Activated CD8-positive, alpha-beta T cell treated with anti-CD3 and anti-CD28 coated beads for 36 hours (primary cell): Measurements from ENCODE around the gene CDH12. TPM values are rescaled to one million over a fixed set of nuclear protein-coding genes. Genes with fewer than 3 reads are reported as not detected.
"Not testable (repeated sequence)": the region's sequence is repeated elsewhere in the genome, so short reads cannot be mapped to it uniquely, and the experiment has no call there.

Source experiments
- ATAC-seq: fragments of 200-7000 bp; cut with Tn5 transposase; one replicate; pipeline ENCODE4 v1.10.0; 2021; ENCODE audit warnings: mild to moderate bottlenecking, moderate library complexity
- CTCF ChIA-PET: fragments of 350-600 bp; sonication (Branson Sonifier 250); formaldehyde crosslinking; loops from one replicate; lab custom pipeline; 2021; ENCODE audit warnings: antibody characterized with exemption; lab: Charles Lee
- POLR2A ChIA-PET: fragments of 350-600 bp; sonication (Branson Sonifier 250); formaldehyde crosslinking; loops from one replicate; lab custom pipeline; 2021; ENCODE audit warnings: antibody characterized with exemption; lab: Charles Lee
- DNase-seq: peaks from one replicate; pipeline ENCODE4 v3.0.0-alpha.2; 2020
- H3K27ac Mint-ChIP-seq: one replicate; pipeline ENCODE4 v1.8.0; 2021; ENCODE audit warnings: mild to moderate bottlenecking, mixed read lengths
- H3K27me3 Mint-ChIP-seq: one replicate; pipeline ENCODE4 v1.8.0; 2021; ENCODE audit warnings: mixed read lengths
- H3K36me3 Mint-ChIP-seq: one replicate; pipeline ENCODE4 v1.8.0; 2021; ENCODE audit warnings: low read depth, mixed read lengths
- H3K4me1 Mint-ChIP-seq: one replicate; pipeline ENCODE4 v1.8.0; 2021; ENCODE audit warnings: low read depth, mixed read lengths
- H3K4me3 Mint-ChIP-seq: one replicate; pipeline ENCODE4 v1.8.0; 2021; ENCODE audit warnings: mild to moderate bottlenecking, moderate library complexity, mixed read lengths
- H3K9me3 Mint-ChIP-seq: one replicate; pipeline ENCODE4 v1.8.0; 2021; ENCODE audit warnings: mixed read lengths
- CTCF ChIP-seq: fragments of 200-600 bp; IDR thresholded peaks from one replicate; pipeline ENCODE4 v1.8.0; 2022; ENCODE audit warnings: antibody characterized with exemption, mild to moderate bottlenecking
- intact Hi-C: fragments of 100-400 bp; cut with micrococcal nuclease; formaldehyde crosslinking; loops from one replicate; pipeline ENCODE4 v1.10.0; 2022
- total RNA-seq, 2 experiments: library from RNA; stranded (reverse); gene quantifications; one replicate each; pipeline ENCODE4 v1.2.3, GENCODE V29; 2021

CDH12 gene
- total RNA-seq, 2 experiments from 2014 or later, result not detected

GRCh38 chr5:22780756-22781155 lies 72.4 kb downstream of the CDH12 start:
- Mint-ChIP-seq H3K9me3 (peaks cover 10% of the 10 kb centered on the region), H3K27me3 (no peaks in the 10 kb centered on the region), H3K4me3 (no peak overlapping the region), H3K4me1 (no peaks in the 10 kb centered on the region), H3K27ac (no peak overlapping the region), H3K36me3 (no peaks in the 10 kb centered on the region)
- TF ChIP-seq CTCF, result no peak
- no peak for ATAC-seq
- ChIA-PET POLR2A (no interaction called here), CTCF (no interaction called here)
- DNase-seq, result no peak
- intact Hi-C loops, result no loop called here

GRCh38 chr5:22779499-22779898 lies 73.6 kb downstream of the CDH12 start:
- no peak for TF ChIP-seq CTCF
- no peak overlapping the region for H3K27ac Mint-ChIP-seq
- H3K4me1 Mint-ChIP-seq, result no peaks in the 10 kb centered on the region
- H3K36me3 Mint-ChIP-seq, result no peaks in the 10 kb centered on the region
- no peak overlapping the region for H3K4me3 Mint-ChIP-seq
- H3K9me3 Mint-ChIP-seq, result peaks cover 9% of the 10 kb centered on the region
- POLR2A ChIA-PET, result no interaction called here
- no peaks in the 10 kb centered on the region for H3K27me3 Mint-ChIP-seq
- CTCF ChIA-PET, result no interaction called here
- ATAC-seq (no peak), DNase-seq (no peak)
- intact Hi-C loops, result no loop called here

GRCh38 chr5:22776285-22776684 lies 76.9 kb downstream of the CDH12 start:
- intact Hi-C loops, result no loop called here
- ChIA-PET POLR2A (no interaction called here), CTCF (no interaction called here)
- Mint-ChIP-seq H3K4me1 (no peaks in the 10 kb centered on the region), H3K9me3 (peaks cover 14% of the 10 kb centered on the region), H3K36me3 (no peaks in the 10 kb centered on the region), H3K27ac (no peak overlapping the region), H3K27me3 (no peaks in the 10 kb centered on the region), H3K4me3 (no peak overlapping the region)
- no peak for TF ChIP-seq CTCF
- ATAC-seq, result no peak
- DNase-seq, result no peak

GRCh38 chr5:22774214-22774613 lies 78.9 kb downstream of the CDH12 start:
- H3K27ac Mint-ChIP-seq, CTCF ChIA-PET, H3K4me1 Mint-ChIP-seq, POLR2A ChIA-PET, intact Hi-C loops, H3K36me3 Mint-ChIP-seq, H3K27me3 Mint-ChIP-seq, ATAC-seq, DNase-seq, H3K4me3 Mint-ChIP-seq: not testable (repeated sequence)
- peaks cover 12% of the 10 kb centered on the region for H3K9me3 Mint-ChIP-seq

- TF ChIP-seq CTCF, result no peak
- intact Hi-C loops, result no loop called here
- ChIA-PET CTCF (no interaction called here), POLR2A (no interaction called here)
- no peak for ATAC-seq
- Mint-ChIP-seq H3K4me3 (no peak overlapping the region), H3K36me3 (no peaks in the 10 kb centered on the region), H3K27ac (no peak overlapping the region), H3K27me3 (no peaks in the 10 kb centered on the region), H3K4me1 (no peaks in the 10 kb centered on the region), H3K9me3 (peaks cover 4% of the 10 kb centered on the region)
- DNase-seq, result no peak
These were observed 88.4 kb downstream of the CDH12 start for GRCh38 chr5:22764736-22765135.

- TF ChIP-seq CTCF, result no peak
- no peak overlapping the region for H3K4me3 Mint-ChIP-seq
- H3K27ac Mint-ChIP-seq, result no peak overlapping the region
- H3K9me3 Mint-ChIP-seq, result peaks cover 7% of the 10 kb centered on the region
- CTCF ChIA-PET, result no interaction called here
- ATAC-seq, result no peak
- POLR2A ChIA-PET, result no interaction called here
- H3K27me3 Mint-ChIP-seq, result no peaks in the 10 kb centered on the region
- H3K36me3 Mint-ChIP-seq, result no peaks in the 10 kb centered on the region
- intact Hi-C loops, result no loop called here
- no peaks in the 10 kb centered on the region for H3K4me1 Mint-ChIP-seq
- no peak for DNase-seq
These were observed 95.4 kb downstream of the CDH12 start for GRCh38 chr5:22757776-22758175.
